NCI-H2081 treated with DMSO at 0.1 percent for 48 hours (cell line): ENCODE results near the gene NYAP2.

Experiments used
- DNase-seq: peaks from one replicate; lab custom pipeline; 2025; lab: John Stamatoyannopoulos, UW

Gene NYAP2

DNA sequence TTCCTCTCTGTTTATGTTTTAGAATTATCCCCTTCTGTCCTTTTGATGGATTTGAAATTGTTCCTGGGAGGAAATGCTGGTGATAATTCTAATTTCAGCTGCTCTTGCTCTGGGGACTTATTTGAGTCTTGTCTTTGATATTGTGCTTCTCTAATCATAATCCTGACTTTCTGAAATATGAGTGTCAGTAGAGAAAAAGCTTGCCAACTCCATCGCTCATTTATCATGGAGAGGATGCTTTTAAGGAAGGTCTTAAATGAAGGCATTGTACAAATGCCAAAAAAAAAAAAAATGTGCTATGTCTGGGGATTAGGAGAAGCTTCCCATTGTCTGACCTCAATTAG, 159.5 kb downstream of the NYAP2 start:
- no peak for DNase-seq

DNA sequence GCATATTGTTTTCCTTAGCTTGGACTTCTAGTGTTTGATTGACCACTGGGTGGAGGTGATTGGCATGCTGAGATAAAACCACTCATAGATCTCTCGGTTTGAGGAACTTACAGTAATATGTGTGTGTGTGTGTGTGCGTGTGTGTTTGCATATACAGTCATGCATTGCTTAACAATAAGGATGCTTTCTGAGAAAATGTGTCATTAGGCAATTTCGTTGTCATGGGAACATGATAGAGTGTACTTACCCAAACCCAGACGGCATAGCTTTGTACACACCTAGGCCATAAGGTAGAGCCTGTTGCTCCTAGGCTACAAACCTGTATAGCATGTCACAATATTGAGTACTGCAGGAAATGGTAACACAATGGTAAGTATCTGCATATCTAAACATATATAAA, 167.3 kb downstream of the NYAP2 start:
- DNase-seq = peak; percentile 5

DNA sequence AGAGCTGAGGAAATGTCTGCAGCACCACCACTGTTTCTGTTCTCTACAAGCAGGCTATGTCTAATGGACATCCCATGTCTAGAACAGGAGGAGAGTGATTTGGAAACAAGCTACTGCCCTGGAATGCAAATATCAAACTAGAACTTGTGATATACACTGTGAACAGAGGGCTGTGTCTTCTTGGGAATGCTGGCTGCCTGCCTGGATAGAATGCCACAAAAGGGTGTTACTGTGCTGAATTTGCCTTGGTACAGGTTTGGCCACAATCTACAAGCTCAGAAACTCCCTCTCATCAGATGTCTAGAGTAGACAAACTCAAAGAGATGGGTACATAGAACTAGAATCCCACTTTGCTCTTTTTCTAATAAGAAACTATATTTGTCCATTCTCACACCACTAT, 170.5 kb downstream of the NYAP2 start:
- no peak for DNase-seq

DNA sequence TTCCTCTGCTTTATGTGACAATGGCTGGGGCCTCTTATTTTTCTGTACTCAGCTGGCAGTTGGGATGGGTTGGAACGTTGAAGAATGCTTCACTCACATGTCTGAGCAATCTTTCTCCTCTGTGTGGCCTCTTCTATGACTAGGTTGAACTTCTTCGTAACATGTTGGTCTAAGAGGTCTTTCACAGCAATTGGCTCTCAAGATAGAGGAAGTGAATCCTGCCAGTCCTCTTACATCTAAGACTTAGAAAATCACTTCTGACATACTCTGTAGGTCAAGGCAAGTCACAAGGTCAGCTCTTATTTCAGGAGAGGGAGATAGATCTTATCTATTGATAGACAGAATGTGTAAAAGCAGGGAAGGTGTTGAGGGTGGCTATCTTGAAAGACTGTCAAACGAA, 174.1 kb downstream of the NYAP2 start:
- DNase-seq = no peak

DNA sequence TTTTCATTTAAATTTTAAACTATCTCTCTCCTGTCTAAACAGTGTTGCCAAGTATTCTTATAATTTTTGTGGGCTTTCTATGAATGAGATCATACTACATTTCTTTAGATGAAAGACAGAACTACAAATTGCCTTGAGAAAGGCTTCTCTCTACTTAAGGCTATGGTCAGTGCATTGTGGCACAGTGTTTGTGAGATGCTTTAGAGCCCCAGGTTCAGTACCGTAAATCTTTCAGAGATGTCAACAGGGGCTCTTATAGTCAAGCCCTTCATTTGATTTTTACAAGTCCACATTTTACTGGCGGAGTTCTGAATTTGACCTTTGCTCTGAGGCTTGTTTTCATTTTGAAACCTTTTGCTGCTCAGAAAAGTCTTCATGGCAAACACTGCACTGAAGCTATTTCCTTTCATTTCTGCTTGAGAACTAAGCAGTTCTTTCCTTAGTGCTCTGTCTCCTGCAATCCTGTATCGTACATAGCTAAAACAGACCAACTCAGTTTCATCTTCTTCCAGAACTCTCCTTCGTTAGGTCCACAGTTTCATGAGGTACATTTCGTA, 175.2 kb downstream of the NYAP2 start:
- DNase-seq = no peak

DNA sequence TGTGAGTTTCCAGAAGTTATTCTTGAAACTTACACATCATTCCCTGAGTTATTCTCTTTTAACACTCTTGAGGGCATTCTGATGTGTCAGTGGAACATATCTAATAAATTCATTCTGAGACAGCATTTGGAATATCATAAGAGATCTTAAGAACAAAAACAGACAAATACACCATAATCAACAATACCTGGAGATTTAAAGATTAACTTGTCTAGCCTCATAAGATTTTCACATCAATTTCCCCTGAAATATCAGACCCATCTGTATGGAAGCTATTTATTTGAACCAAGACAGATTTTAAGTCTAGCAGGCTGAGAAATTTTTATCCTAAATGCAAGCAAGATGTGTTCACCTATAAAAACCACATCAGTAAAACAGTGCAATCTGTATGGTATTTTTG, 181.6 kb downstream of the NYAP2 start:
- DNase-seq = no peak

DNA sequence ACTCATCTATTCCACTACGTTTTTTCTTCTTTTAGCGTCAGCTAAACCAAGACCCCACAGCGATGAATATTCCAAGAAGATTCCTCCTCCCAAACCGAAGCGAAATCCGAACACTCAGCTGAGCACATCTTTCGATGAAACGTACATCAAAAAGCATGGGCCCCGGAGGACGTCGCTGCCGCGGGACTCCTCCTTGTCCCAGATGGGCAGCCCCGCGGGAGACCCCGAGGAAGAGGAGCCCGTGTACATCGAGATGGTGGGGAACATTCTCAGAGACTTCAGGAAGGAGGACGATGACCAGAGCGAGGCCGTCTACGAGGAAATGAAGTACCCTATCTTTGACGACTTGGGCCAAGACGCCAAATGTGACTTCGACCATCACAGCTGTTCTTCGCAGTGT, 182.4 kb downstream of the NYAP2 start:
- no peak for DNase-seq

DNA sequence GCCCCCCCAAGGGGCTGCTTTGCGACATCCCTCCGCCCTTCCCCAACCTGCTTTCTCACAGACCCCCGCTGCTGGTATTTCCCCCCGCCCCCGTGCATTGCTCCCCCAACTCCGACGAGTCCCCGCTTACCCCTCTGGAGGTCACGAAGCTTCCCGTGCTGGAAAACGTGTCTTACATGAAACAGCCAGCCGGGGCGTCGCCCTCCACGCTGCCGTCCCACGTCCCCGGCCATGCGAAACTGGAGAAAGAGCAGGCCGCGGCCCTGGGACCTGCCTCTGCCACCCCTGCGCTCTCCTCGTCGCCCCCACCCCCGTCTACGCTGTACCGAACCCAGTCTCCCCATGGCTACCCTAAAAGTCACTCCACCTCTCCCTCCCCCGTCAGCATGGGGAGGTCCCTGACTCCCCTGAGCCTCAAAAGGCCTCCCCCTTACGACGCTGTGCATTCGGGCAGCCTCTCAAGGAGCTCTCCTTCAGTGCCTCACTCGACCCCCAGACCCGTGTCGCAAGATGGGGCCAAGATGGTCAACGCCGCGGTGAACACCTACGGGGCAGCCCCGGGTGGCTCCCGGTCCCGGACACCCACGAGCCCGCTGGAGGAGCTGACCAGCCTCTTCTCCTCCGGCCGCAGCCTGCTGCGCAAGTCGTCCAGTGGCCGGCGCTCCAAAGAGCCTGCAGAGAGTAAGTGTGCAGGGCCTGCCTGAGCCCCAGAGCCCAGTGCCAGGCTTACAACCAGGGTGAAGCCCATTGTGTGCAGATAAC, 183.0 kb downstream of the NYAP2 start:
- DNase-seq = no peak

DNA sequence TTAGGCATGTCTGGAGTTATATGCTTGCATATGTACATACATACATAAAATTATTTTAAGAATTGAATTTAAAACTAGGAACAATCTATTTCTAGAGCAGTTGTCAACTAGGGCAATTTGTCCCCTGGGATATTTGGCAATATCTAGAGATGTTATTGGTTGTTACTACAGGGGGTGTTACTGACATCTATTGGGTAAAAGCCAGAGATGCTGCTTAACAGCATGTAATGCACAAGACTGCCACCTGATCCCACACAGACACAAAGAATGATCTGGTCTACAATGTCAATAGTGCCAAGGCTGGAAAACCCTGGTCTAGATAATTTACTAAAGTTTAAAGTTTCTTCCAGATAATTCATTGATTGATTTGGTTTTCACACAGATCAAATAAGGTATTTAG, 185.3 kb downstream of the NYAP2 start:
- DNase-seq = peak; percentile 10

DNA sequence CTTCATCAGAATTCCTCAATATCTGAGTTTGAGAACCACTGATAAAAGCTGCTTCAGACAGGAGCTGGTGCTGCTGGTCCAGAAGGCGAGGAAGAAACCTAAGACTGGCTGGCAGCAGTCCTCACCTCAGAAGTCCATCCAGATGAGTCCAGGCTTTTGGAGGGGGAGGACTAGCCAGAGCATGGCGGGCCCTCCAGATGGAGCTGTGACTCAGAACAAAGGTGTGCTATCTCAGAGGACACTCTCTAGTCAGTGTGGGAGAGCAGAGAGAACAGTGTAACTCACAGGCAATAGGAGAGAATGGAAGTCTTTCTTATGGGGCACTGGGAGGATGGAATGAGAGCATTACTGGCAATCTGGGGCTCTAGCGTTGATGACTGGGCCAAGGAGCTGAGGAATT, 191.4 kb downstream of the NYAP2 start:
- DNase-seq = no peak

DNA sequence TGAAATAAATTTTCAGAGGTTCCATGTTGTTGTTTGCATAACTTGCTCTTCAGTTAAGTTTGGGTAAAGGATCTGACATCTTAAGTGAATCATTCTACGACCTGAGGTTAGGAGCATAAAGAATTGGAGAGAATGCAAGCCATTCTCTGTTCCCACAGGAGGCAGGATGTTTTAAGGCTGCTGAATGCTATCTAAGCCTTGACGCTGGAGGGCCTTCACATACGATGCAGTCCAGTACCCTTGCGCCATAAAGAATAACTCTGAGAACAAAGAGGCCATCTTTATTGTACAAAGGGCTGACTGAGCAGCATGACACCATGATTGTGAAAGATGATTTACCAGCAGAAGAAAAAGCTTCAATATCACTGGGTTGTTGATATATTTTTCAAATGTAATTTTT, 198.4 kb downstream of the NYAP2 start:
- DNase-seq = no peak

DNA sequence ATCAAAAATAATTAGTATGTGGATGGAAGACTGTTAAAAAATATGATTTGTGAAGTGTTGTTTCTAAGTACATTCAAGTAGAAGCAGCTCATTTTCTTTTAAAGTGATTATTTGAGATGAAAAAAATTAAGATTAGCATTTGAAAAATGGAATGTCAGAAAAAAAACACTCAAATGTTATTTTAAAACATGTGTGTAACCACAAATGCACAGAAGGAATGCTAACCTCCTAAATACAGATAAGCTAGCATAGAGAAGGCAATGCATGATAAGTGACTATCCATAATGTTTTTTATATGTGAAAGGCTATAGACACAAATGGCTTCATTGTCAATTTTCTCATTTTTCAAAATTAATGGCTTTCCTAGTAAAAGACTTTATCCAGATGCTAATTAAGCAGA, 198.9 kb downstream of the NYAP2 start:
- no peak for DNase-seq

DNA sequence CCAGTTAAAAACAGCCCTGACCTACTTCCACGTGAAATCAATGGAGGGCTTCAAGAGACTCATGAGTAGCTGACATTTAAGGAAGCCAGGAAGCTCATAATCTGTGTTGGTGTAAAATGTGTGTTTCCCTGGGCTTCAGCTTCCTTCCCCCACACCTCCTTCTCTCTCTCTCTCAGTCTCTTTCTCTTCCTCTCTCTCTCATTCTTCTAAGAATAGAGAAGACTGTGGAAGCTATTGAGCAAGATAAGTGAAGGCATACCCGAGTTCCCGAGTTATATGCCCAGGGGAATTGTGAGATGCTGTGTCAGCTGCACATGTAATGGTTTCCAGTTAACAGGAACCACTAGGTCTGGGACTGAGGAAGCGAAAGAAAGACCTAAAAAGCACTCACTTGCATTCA, 199.4 kb downstream of the NYAP2 start:
- DNase-seq = no peak

DNA sequence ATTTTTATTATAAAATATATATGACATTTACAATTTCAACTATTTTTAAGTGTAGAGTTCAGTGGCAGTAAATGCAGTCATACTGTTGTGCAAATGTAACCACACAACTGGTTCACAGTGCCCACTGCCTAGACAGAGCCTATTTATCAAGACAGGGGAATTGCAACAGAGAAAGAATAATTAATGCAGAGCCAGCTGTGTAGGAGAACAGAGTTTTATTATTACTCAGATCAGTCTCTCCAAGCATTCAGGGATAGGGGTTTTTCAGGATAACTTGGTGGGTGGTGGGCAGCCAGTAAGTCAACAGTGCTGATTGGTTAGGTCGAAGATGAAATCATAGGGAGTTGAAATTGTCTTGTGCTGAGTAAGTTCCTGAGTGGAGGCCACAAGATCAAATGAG, 200.3 kb downstream of the NYAP2 start:
- no peak for DNase-seq

DNA sequence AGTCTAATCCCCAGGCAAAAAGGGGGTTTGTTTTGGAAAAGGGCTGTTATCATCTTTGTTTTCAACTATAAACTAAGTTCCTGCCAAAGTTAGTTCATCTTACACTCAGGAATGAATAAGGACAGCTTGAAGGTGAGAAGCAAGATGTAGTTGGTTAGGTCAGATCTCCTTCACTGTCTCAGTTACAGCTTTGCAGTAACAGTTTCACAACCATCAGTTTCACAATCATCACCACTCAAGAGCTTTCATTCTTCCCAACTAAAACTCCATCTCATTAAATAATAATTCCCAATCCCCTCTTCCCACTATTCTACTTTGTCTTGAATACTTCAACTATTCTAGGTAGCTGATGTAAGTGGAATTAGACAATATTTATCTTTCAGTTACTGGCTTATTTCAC, 200.9 kb downstream of the NYAP2 start:
- DNase-seq = no peak

DNA sequence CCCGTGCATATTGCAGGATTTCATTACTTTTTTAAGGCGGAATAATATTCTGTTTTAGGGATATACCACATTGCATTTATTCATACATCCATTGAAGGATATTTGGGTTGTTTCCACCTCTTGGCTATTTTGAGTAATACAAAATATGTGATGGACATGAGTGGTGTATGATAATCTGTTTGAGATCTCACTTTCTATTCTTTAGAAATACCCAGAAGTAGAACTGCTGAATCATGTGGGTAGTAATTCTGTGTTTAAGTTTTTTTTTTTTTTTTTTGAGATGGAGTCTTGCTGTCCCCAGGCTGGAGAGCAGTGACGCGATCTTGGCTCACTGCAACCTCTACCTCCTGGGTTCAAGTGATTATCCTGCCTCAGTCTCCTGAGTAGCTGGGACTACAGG, 201.4 kb downstream of the NYAP2 start:
- no peak for DNase-seq

DNA sequence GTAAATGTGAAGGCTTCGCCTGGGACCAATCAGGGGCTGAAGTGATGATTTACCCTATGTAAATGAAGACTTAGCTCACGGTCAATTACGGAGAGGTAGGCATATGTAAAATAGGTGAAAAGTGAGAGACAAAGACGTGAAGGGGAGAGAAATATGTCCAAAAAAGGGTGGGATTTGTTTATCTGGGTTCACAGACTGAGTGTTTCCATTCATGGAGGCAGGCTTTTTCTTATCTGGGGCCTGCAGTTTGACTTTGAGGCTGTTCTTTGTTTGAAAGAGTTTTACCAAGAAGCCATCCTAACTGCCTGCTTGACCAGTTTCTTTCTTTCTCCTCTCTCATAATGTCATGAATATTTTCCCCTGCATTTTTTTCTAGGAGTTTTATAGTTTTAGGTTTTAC, 202.7 kb downstream of the NYAP2 start:
- no peak for DNase-seq

DNA sequence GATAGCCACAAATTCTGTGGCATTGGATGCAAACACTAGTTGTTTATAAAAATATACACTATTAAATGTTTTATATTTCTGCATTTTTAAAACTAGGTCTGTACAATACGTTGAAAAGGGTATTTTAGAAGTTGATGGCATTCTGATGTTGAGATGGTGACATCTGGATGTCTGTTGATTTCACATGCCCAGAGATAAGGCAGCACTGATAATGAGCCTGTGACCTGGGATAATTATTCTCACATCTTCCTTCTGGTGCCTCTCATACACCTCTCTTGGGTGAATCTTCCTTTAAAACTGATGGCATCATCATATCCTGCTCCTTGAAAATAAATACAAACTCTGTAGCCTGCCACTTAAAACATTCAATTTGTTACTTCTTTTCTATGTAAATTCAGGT, 208.6 kb downstream of the NYAP2 start:
- DNase-seq = no peak

DNA sequence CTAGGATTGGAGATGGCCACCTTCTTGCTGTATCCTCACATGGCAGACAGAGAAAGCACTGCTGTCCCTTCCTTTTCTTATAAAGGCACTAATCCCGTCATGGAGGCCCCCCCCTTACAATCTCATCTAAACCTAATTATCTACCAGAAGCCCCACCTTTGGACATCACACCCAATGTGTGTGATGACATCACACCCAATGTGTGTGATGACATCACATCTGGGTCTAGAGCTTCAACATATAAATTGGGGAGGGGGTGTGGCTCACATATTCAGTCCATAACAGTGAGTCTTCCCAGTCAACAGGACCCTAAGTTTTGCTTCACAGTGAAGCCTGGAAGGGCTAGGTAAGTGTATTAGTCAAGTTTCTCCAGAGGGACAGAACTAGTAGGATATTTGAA, 213.1 kb downstream of the NYAP2 start:
- DNase-seq = no peak

DNA sequence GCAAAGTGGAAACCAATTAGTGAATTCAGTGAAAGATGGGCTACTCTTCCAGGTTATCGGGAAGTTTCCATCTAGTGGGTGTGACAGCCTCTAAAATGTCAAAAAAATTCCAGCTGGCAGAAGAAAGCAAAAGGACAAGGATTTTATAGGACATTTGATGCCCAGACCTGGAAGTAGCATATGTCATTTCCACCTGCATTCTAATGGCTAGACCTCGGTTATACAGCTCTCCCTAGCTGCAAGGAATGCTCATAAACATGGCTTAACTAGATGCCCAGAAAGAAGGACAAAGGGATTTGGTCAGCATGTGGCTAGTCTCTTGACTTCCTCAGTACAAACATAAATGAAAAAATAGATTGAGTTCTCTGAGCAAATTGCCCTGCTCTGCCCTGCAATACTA, 215.4 kb downstream of the NYAP2 start:
- no peak for DNase-seq

DNA sequence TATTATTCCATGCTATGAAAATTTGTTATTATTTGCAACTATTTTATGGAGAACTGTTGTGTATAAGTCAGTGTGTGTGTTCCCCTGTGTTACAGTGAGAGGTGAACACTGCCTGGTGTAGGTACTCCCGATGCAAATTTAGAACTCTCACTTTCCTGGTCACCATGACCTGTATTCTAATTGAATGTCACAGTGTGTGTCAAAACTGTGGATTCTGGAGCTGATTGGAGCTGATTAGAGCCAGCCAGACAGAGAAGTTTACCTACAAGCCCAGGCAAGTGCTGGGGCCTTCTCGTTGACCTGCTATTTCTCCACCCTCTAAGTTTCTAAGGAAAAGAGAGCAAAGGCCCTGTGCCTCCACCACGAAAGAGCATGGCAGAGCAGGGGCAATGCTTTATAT, 216.0 kb downstream of the NYAP2 start:
- DNase-seq = no peak

DNA sequence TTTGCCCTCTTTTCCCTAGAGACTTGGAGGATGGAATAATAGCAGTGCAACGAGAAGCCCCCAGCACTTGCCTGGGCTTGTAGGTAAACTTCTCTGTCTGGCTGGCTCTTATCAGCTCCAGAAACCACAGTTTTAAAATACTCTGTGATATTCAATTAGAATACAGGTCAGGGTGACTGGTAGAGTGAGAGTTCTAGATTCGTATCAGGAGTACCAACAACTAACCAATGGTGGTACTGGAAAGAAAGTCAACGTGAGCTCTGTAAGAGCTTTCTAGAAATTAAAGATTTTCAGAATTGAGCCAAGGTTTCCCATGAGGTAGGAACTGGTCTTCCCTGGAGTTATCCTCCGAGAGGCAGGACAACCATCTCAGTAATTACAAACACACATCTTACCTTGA, 216.9 kb downstream of the NYAP2 start:
- DNase-seq = no peak

DNA sequence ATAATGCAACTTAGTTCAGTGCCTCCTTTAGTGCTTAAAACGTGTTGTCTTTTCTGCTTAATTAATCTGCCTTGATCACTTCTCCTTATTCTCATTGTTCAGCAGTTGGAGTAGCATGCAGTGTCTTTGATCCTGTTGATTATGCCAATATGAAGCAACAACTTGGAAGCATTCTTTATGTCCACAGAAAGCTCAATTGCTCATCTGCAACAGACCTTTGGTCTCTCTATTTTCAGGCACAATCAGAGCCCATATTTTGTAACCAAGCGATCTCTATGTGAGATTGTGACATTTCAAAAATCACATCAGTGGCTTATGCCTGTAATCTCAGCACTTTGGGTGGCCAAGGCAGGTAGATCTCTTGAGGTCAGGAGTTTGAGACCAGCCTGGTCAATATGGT, 217.3 kb downstream of the NYAP2 start:
- no peak for DNase-seq

DNA sequence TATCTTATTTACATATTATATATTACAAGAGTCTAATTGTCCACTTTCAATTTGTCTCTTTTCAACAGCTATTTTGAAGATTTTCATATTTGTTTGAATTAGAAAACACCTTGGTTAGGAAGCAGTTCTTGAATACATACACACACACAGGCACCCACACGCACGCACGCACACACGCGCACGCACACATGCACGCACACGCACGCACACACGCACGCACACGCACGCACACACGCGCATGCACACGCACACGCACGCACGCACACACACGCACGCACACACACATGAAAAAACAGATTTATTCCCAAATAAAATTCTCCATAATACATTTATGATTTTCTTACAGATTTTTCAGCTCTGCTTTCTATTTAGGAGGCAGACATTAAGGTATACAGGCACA, 220.7 kb downstream of the NYAP2 start:
- no peak for DNase-seq
